WERI-Rb-1 (cell line): Measurements from ENCODE around the gene USE1.
A peak's percentile ranks its signal among the peaks of the same experiment; 100 is the strongest.

Source experiments
- DNase-seq: peaks from one replicate; pipeline ENCODE4 v3.0.0-alpha.2; 2020
- H3K27ac ChIP-seq: fragments of 250-450 bp; sonication (Bioruptor Pico); 2 replicates; pipeline ENCODE4 v1.5.1; 2020; ENCODE audit warnings: mild to moderate bottlenecking, moderate library complexity
- H3K27me3 ChIP-seq: fragments of 250-450 bp; sonication (Bioruptor Pico); 2 replicates; pipeline ENCODE4 v1.5.1; 2021; ENCODE audit warnings: mild to moderate bottlenecking, low read depth, moderate library complexity; ENCODE audit not compliant: insufficient read depth, severe bottlenecking
- H3K36me3 ChIP-seq: fragments of 250-450 bp; sonication (Bioruptor Pico); 2 replicates; pipeline ENCODE4 v1.5.1; 2020; ENCODE audit warnings: mild to moderate bottlenecking, moderate library complexity
- H3K4me3 ChIP-seq: 2 replicates; pipeline ENCODE4 v1.5.1; 2011; ENCODE audit warnings: low read depth, mild to moderate bottlenecking, control low read depth, low read length
- H3K9me3 ChIP-seq: fragments of 250-450 bp; sonication (Bioruptor Pico); 2 replicates; pipeline ENCODE4 v1.5.1; 2021; ENCODE audit warnings: mild to moderate bottlenecking, moderate library complexity; ENCODE audit not compliant: severe bottlenecking
- CTCF ChIP-seq: IDR thresholded peaks from 2 replicates; pipeline ENCODE4 v1.5.1; 2011; ENCODE audit warnings: low read depth, mild to moderate bottlenecking, control low read depth, inconsistent platforms, low read length

USE1 gene

GRCh38 chr19:17235300-17235970 lies 20.3 kb downstream of the USE1 start:
- H3K27me3 ChIP-seq = no peaks in the 10 kb centered on the region
- peak overlapping the region; percentile 54 for H3K4me3 ChIP-seq
- peak overlapping the region; percentile 93 for H3K27ac ChIP-seq
- peaks cover 89% of the 10 kb centered on the region for H3K36me3 ChIP-seq
- peak; percentile 56 for TF ChIP-seq CTCF
- no peaks in the 10 kb centered on the region for H3K9me3 ChIP-seq
- peak; percentile 71 for DNase-seq

GRCh38 chr19:17235971-17236777 lies 21.0 kb downstream of the USE1 start:
- H3K27ac ChIP-seq = peak overlapping the region; percentile 93
- TF ChIP-seq CTCF = no peak
- H3K9me3 ChIP-seq = no peaks in the 10 kb centered on the region
- peaks cover 88% of the 10 kb centered on the region for H3K36me3 ChIP-seq
- H3K27me3 ChIP-seq = no peaks in the 10 kb centered on the region
- peak; percentile 79 for DNase-seq
- H3K4me3 ChIP-seq = peak overlapping the region; percentile 54

DNA sequence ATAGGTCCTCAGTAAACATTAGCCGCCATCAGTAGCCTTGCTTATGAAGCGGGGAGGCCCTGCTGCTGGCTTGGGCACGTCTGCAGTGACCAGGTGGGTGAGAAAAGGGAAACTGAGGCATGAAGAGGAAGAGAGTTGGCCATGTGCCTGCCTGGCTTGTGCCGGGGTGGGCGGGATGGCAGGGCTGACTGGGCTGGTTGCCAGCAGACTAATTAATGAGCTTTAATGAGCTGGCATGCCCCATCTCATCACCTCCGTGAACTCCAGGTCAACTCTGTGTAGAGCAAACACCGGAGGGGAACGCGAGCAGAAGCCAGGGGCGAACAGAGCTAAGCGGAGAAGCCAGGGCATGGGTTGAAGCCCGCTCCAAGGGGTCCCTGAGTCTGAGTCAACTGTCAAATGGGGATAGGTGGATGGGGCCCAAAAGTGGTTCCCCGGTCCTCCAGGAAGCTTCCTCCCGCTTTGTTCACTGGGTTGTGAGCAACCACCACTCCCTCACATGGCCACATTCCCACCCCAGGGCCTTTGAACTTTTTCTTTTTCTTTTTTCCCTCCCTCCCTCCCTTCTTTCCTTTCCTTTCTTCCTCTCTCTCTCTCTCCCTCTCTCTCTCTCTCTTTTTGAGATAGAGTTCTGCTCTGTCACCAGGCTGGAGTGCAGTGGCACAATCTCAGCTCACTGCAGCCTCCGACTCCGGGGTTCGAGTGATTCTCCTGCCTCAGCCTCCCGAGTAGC lies 21.8 kb downstream of the USE1 start:
- TF ChIP-seq CTCF = no peak
- H3K4me3 ChIP-seq = no peak overlapping the region

GRCh38 chr19:17237747-17238706 lies 22.9 kb downstream of the USE1 start:
- no peak for DNase-seq
- Histone ChIP-seq H3K27me3 (no peaks in the 10 kb centered on the region), H3K27ac (peak overlapping the region; percentile 89), H3K36me3 (peaks cover 72% of the 10 kb centered on the region), H3K9me3 (no peaks in the 10 kb centered on the region), H3K4me3 (no peak overlapping the region)
- TF ChIP-seq CTCF = no peak

More for the DNA sequence above, 21.8 kb downstream of the USE1 start:
- DNase-seq = no peak
- H3K36me3 ChIP-seq = peaks cover 80% of the 10 kb centered on the region
- H3K9me3 ChIP-seq = no peaks in the 10 kb centered on the region
- no peaks in the 10 kb centered on the region for H3K27me3 ChIP-seq
- H3K27ac ChIP-seq = peak overlapping the region; percentile 72
